C4-2B (cell line): Measurements from ENCODE around the gene C3orf52.
A peak's percentile ranks its signal among the peaks of the same experiment; 100 is the strongest.

Experiments used
- H3K27ac ChIP-seq: fragments of 450-650 bp; 2 replicates; pipeline ENCODE4 v1.5.1; 2017
- CTCF ChIP-seq: fragments of 450-650 bp; conservative IDR thresholded peaks from 2 replicates; pipeline ENCODE4 v1.5.1; 2017; ENCODE audit warnings: mild to moderate bottlenecking
- ZFX ChIP-seq: fragments of 450-650 bp; IDR thresholded peaks from 2 replicates; pipeline ENCODE4 v1.6.1; 2017

The C3orf52 gene

GRCh38 chr3:112074616-112075497 lies 11.3 kb upstream of the C3orf52 start:
- TF ChIP-seq ZFX = no peak
- no peak for TF ChIP-seq CTCF
- H3K27ac ChIP-seq = 0 out of 2 replicates have a peak overlapping the region, but pooled peaks have one; percentile 32

DNA sequence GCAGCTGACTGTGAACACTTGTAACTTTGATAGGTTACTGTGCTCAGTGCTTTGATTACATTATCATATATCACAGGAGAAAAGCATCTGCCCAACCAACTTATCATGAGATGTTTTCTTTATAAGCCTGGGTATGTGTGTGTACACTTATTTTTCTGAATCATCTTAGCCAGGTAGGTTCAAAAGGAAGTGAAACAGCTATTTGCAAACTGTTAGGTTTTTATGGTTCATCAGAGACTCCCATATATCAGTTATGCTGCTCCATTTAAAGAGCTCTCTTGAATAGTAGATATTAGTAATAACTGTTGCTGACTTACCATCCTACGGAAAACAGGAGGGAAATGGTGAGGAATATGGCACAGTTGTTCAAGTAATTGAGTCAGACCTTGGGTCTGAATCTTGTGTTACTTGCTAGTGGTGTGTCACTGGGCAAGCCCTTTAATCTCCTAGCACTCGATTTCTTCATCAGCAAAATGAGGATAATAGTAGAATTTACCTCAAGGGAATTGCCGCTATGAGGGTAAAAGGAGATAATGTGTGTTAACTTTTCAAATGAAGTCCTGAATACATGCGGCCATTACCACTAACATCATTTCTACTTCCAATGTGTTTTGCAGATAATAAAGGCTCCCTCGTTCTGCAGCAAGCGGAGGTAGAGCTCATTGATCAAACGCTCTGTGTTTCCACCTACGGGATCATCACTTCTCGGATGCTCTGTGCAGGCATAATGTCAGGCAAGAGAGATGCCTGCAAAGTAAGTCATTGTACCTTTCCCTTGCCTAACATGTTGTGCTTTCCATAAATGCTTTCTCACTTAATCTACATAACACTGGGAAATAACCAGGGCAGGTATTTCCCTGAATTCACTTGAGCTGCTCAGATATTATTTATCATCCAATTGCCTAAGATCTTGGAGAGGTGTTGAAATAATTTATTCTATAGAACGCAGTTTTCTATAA lies 7.8 kb upstream of the C3orf52 start:
- no peak overlapping the region for H3K27ac ChIP-seq
- TF ChIP-seq CTCF = no peak
- no peak for TF ChIP-seq ZFX

- no peak for TF ChIP-seq ZFX
- no peak for TF ChIP-seq CTCF
These were observed 3.0 kb upstream of the C3orf52 start for GRCh38 chr3:112083239-112083638.

DNA sequence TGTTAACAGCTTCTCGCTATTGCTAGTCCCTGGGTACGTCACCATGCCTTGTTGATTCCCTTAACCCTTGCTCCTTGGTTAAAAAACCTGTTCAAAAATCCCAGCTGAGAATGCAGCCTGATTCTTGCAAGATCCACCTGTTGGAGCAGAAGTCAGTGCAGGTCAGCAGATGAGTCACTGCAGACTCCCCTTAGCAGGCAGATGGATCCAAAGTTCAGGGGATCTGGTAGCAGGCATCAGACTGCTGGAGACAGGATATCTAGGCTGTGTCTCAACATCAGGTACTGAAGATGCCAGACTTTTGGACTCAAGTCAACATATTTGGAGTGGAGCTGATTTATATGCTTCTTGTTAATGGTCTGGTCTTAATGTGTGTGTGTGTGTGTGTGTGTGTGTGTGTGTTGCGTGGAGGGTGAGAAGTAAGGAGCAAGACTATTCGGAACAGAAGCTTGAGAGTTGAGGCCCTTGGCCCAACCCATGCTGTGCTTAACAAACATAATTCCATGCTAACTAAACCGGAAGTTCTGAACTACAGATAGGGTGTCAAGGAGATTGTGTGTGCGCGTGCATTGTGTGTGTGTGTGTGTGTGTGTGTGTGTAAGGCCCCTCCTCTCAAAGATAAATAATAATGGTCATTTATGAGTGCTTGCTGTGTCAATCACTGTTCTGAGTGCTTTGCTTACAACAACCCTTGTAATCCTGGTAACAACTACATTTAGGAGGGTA lies 1.0 kb upstream of the C3orf52 start:
- no peak overlapping the region for H3K27ac ChIP-seq
- TF ChIP-seq ZFX (no peak), CTCF (no peak)

More at GRCh38 chr3:112083239-112083638, 3.0 kb upstream of the C3orf52 start:
- H3K27ac ChIP-seq = no peak overlapping the region

DNA sequence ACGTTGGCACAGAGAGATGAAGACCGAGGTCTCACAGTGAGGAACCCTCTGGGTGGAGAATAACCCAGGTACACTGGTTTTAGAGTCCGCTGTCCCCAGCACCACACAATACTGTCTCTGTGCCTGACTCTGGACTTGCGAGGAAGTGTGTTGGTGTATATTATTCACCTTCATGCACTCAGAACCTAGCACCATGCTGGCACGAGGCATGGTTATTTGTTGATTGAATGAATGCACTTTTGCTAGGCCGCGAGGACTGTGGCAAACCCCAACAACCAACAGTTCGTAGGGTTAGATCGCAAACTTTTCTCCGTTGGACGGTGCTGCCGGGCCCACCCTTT lies 484 bp upstream of the C3orf52 start:
- H3K27ac ChIP-seq = no peak overlapping the region
- TF ChIP-seq ZFX (no peak), CTCF (no peak)

- no peak overlapping the region for H3K27ac ChIP-seq
- TF ChIP-seq ZFX (no peak), CTCF (no peak)
These were observed 811 bp downstream of the C3orf52 start for GRCh38 chr3:112086875-112087524.
